Kidney (tissue), 14 donors: Measurements from ENCODE around the gene WDR86. TPM values are rescaled to one million over a fixed set of nuclear protein-coding genes. Genes with fewer than 3 reads are reported as not detected.

Experiments used
- DNase-seq, 5 donors: peaks; one replicate each; pipeline ENCODE4 v3.0.0-alpha.2; 2013 to 2020
- FAIRE-seq: peaks from 2 replicates; lab custom pipeline; 2012; peaks lifted over from hg19 to GRCh38; lab: Jason Lieb, UNC
- H3K27ac ChIP-seq, 2 donors: one replicate each; pipeline ENCODE4 v1.7.0; 2013; ENCODE audit warnings: low read depth in 2 of 2, low read length in 2 of 2, inconsistent platforms in 1 of 2
- H3K27me3 ChIP-seq: one replicate; pipeline ENCODE4 v1.7.1; 2013; ENCODE audit warnings: low read length, inconsistent platforms; ENCODE audit not compliant: control insufficient read depth, insufficient read depth
- H3K36me3 ChIP-seq, 3 donors: one replicate each; pipeline versions ENCODE4 v1.7.0 to v1.7.1; 2013; ENCODE audit warnings: low read length in 3 of 3, control low read depth in 1 of 3, inconsistent platforms in 1 of 3; ENCODE audit not compliant: insufficient read depth in 3 of 3, control insufficient read depth in 2 of 3
- H3K4me1 ChIP-seq, 3 donors: one replicate each; pipeline versions ENCODE4 v1.7.0 to v1.7.1; 2013; ENCODE audit warnings: low read length in 3 of 3, inconsistent platforms in 1 of 3, low read depth in 1 of 3; ENCODE audit not compliant: control insufficient read depth in 2 of 3, insufficient read depth in 2 of 3
- H3K4me3 ChIP-seq, 3 donors: one replicate each; pipeline versions ENCODE4 v1.7.0 to v1.8.1; 2013; ENCODE audit warnings: low read length in 3 of 3, control low read depth in 1 of 3, inconsistent platforms in 1 of 3
- H3K9ac ChIP-seq, 3 donors: one replicate each; pipeline versions ENCODE4 v1.7.0 to v1.7.1; 2013; ENCODE audit warnings: low read length in 3 of 3, control low read depth in 1 of 3, inconsistent platforms in 1 of 3
- H3K9me3 ChIP-seq, 3 donors: one replicate each; pipeline versions ENCODE4 v1.7.0 to v1.7.1; 2013; ENCODE audit warnings: low read length in 3 of 3, control low read depth in 1 of 3, inconsistent platforms in 1 of 3; ENCODE audit not compliant: control insufficient read depth in 2 of 3, insufficient read depth in 1 of 3
- CTCF ChIP-seq: IDR thresholded peaks from 3 replicates; pipeline ENCODE4 v1.5.1; 2012; ENCODE audit warnings: mild to moderate bottlenecking, moderate library complexity, borderline replicate concordance; ENCODE audit not compliant: insufficient read depth; ENCODE audit errors: extremely low read depth
- intact Hi-C: fragments of 100-400 bp; cut with DNase I; formaldehyde crosslinking; loops from one replicate; pipeline ENCODE4 v1.11.1; 2022
- polyA plus RNA-seq: library from polyadenylated mRNA; stranded (reverse); fragments of 350-450 nt; fragmentation: Illumina TruSeq; extraction: RNeasy Lipid Tissue Mini Kit (QIAGEN cat#74804); gene quantifications from one replicate; pipeline ENCODE4 v1.2.3, GENCODE V29; 2014; ENCODE audit warnings: low read depth, low replicate concordance; ENCODE audit not compliant: insufficient read depth
- total RNA-seq: library from RNA; stranded (reverse); fragmentation: NEBNext Ultra II Directional; extraction: Animal tissue kit (Norgen Biotek cat#: 25700); gene quantifications from one replicate; pipeline ENCODE4 v1.2.1, GENCODE V29; 2021
- donor health status: control.
- donor health status: control.
- donor health status: control.
- donor health status: control.
- donor health status: control.
- donor health status: DM: yes; HTN: yes; CAD: no.
- donor health status: Normal renal cell carcinoma (clear cell type).

The WDR86 gene
- total and polyA plus RNA-seq, 2 donors from 2014 or later, result 1.8 to 5.9 TPM

GRCh38 chr7:151378496-151379192, 31.2 kb downstream of the WDR86 start:
- Histone ChIP-seq H3K4me1 (peaks cover 0 to 9% (median 0%) of the 10 kb centered on the region in 3 donors), H3K27me3 (no peaks in the 10 kb centered on the region), H3K9me3 (no peaks in the 10 kb centered on the region), H3K9ac (no peak overlapping the region), H3K4me3 (no peak overlapping the region), H3K36me3 (peaks cover 0 to 32% (median 15%) of the 10 kb centered on the region in 3 donors), H3K27ac (no peak overlapping the region)
- TF ChIP-seq CTCF, result no peak
- intact Hi-C loops, result loop anchor here (10.0 kb wide), 1 partner anchor 76 kb away; no protein-coding TSS in a partner anchor
- DNase-seq, result peak in 1 of 5 donors; percentile 74
- FAIRE-seq, result no peak

GRCh38 chr7:151378011-151378410, 31.8 kb downstream of the WDR86 start:
- no peaks in the 10 kb centered on the region for H3K9me3 ChIP-seq
- no peak for FAIRE-seq
- DNase-seq, result no peak
- H3K9ac ChIP-seq, result no peak overlapping the region
- H3K4me1 ChIP-seq, result peaks cover 0 to 9% (median 0%) of the 10 kb centered on the region in 3 donors
- H3K27me3 ChIP-seq, result no peaks in the 10 kb centered on the region
- peaks cover 0 to 32% (median 16%) of the 10 kb centered on the region in 3 donors for H3K36me3 ChIP-seq
- H3K4me3 ChIP-seq, result no peak overlapping the region
- H3K27ac ChIP-seq, result no peak overlapping the region
- intact Hi-C loops, result loop anchor here (10.0 kb wide), 1 partner anchor 77 kb away; no protein-coding TSS in a partner anchor
- no peak for TF ChIP-seq CTCF

GRCh38 chr7:151377406-151377805, 32.4 kb downstream of the WDR86 start:
- Histone ChIP-seq H3K27ac (no peak overlapping the region), H3K9ac (no peak overlapping the region), H3K9me3 (no peaks in the 10 kb centered on the region), H3K36me3 (peaks cover 0 to 32% (median 16%) of the 10 kb centered on the region in 3 donors), H3K27me3 (no peaks in the 10 kb centered on the region), H3K4me1 (peaks cover 0 to 9% (median 0%) of the 10 kb centered on the region in 3 donors), H3K4me3 (no peak overlapping the region)
- TF ChIP-seq CTCF, result no peak
- FAIRE-seq (no peak), DNase-seq (peak in 1 of 5 donors; percentile 57)
- intact Hi-C loops, result loop anchor here (10.0 kb wide), 1 partner anchor 77 kb away; no protein-coding TSS in a partner anchor
